M059J (cell line): Measurements from ENCODE around the gene DAPK2. TPM values are rescaled to one million over a fixed set of nuclear protein-coding genes. Genes with fewer than 3 reads are reported as not detected.
"Not testable (repeated sequence)": the region's sequence is repeated elsewhere in the genome, so short reads cannot be mapped to it uniquely, and the experiment has no call there.

Experiments used
- DNase-seq: peaks from one replicate; pipeline ENCODE4 v3.0.0-alpha.2; 2012; ENCODE audit warnings: low read depth
- total RNA-seq: library from RNA; depleted of rRNA; stranded (reverse); fragments of >200 nt; shearing (Covaris generic); gene quantifications from 2 replicates; pipeline ENCODE4 v1.2.3, GENCODE V29; 2014

The DAPK2 gene
- total RNA-seq, 1 experiment from 2014 or later: 7.3 TPM

- peak; percentile 47 for DNase-seq
Measured at GRCh38 chr15:63915873-63916771, 130.2 kb downstream of the DAPK2 start.

- no peak for DNase-seq
Measured at GRCh38 chr15:63915209-63915872, 130.9 kb downstream of the DAPK2 start.

DNA sequence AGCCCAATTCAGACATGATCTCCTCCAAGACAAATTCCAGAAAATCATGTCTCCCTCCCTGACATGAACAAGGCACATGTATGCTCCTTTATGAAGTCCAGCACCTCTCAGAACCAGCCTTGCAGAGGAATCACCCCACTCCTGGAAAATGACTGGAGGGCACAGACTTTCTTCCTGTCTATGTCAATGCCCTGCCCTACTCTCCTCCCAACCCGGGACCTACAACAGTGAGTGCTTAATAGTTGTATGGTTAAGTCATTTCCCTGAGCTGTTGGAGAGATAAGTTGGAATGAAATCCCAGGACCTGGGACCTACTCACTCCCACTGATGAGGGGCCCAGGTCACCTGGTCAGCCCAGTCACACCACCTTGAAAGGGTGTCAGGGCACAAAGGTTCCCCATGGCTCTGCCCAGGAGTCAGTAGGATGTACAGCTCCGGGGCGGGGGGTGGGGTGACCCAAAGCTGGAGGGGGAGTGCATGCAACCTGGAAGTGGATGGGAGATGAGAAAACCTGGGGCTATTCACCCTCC is 132.4 kb downstream of the DAPK2 start:
- DNase-seq: peak; percentile 79

GRCh38 chr15:63913336-63913735 is 132.9 kb downstream of the DAPK2 start:
- DNase-seq: no peak

GRCh38 chr15:63912061-63912615 is 134.1 kb downstream of the DAPK2 start:
- peak; percentile 48 for DNase-seq

GRCh38 chr15:63911160-63911559 is 135.1 kb downstream of the DAPK2 start:
- DNase-seq: no peak

GRCh38 chr15:63909819-63910437 is 136.4 kb downstream of the DAPK2 start:
- peak; percentile 90 for DNase-seq

- DNase-seq: peak; percentile 84
Measured at GRCh38 chr15:63908991-63909390, 137.3 kb downstream of the DAPK2 start.

- DNase-seq: no peak
Measured at GRCh38 chr15:63908281-63908680, 138.0 kb downstream of the DAPK2 start.

DNA sequence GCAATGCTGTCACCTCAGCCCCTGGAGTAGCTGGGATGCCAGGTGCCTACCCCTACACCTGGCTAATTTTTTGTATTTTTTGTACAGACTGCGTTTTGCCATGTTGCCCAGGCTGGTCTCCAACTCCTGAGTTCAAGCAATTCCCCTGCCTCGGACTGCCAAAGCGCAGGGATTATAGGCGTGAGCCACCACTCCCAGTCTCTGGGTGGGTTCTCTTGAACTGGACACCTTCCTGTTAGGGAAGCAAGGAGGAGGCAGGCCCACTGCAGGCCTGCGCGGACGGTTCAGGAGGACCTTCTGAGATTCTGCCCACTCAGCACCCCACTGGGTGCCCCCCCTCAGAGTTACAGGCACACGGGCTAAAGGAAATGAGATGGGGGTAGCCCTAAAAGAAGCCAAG is 138.8 kb downstream of the DAPK2 start:
- no peak for DNase-seq

- no peak for DNase-seq
Measured at GRCh38 chr15:63906266-63906584, 140.1 kb downstream of the DAPK2 start.

- no peak for DNase-seq
Measured at GRCh38 chr15:63905558-63906265, 140.6 kb downstream of the DAPK2 start.

DNA sequence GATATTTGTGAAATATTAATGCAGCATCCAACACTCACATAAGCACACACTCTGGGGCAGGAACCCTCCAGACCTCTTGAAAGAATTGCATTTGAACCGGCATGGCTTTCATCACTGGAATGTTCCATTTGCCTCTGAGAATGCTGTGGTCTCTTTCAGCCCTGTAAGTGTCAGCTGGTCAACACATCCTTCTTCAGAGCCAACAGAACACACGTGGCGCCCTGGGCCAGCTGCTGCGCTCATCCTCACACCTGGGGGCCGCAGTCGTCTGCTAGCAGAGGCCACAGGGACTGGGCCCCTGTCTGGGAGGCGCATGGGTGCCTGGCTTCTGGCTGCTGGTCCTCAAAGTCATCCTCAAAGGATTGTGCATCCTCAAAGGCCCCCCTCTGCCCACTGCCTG is 141.2 kb downstream of the DAPK2 start:
- no peak for DNase-seq

DNA sequence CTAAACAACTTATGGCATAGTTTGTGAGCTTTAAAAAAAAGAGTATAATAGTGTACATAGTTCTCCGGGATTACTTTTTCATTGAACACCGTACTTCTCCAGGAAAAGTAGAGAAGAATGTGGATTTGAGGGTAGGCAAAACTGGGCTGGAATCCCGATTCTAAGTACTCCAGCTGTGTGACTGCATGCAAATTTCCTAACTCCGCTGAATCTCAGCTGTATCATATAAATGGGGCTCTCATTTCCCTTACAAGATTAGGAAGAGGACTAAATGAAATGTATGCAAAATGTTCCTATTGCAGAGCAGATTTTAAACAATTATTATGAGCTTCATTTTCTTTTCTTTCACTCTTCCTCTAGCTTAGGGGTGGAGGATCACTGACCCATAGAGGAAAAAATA is 142.2 kb downstream of the DAPK2 start:
- no peak for DNase-seq

GRCh38 chr15:63902671-63903035 is 143.6 kb downstream of the DAPK2 start:
- DNase-seq: no peak

DNA sequence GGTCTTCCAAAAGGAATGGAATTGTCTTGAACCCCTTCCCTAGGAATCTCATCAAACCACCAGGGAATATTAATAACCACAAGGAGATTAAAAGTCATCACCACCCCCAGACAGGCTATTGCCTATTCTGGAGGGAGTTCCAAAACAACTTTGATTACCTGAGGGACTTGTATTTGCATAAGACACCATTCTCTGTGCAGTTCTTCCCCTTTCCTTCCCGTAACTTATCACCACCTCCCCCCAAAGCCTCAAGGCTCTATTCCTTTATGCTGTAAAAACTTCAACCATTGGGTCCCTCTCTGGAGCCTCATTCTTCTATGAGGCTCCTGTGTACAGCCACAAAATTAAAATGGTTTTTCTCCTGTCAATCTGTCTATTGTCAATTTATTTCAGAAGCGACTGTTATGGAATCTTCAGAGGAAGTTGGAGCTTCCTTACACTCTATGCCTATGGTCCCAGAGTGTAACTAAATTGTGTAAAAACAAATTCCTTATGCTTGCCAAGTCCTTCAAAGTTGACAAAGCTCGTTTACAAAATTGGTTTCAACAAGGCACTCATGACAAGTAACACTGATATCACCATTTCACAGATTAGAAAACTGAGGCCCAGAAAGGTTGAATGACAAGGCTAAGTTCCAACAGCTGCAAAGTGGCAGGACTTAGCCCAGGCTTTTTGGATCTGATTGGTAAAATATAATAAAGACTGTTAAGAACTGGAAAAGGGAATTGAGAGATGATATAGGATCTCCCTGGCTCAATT is 144.2 kb downstream of the DAPK2 start:
- no peak for DNase-seq

DNA sequence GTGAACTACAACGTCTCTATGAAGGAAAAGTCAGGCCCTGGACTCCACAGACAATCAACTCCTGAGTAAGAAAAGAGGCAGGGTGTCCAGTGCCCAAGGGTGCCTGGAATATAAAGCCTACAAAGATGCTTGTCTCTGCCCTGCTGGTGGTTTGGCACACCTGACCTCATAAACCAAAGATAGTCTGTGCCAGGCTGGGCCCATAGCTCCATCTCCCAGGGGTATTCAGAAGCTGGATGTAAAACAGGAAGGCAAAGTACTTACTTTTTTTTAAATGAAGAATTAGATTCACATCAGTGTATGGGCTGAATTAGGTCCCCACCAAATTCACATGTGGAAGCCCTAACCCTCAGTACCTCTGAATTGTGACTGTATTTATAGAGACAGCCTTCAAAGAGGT is 146.0 kb downstream of the DAPK2 start:
- no peak for DNase-seq

GRCh38 chr15:63899606-63900005 is 146.7 kb downstream of the DAPK2 start:
- not testable (repeated sequence) for DNase-seq

- DNase-seq: no peak
Measured at GRCh38 chr15:63899193-63899592, 147.1 kb downstream of the DAPK2 start.

DNA sequence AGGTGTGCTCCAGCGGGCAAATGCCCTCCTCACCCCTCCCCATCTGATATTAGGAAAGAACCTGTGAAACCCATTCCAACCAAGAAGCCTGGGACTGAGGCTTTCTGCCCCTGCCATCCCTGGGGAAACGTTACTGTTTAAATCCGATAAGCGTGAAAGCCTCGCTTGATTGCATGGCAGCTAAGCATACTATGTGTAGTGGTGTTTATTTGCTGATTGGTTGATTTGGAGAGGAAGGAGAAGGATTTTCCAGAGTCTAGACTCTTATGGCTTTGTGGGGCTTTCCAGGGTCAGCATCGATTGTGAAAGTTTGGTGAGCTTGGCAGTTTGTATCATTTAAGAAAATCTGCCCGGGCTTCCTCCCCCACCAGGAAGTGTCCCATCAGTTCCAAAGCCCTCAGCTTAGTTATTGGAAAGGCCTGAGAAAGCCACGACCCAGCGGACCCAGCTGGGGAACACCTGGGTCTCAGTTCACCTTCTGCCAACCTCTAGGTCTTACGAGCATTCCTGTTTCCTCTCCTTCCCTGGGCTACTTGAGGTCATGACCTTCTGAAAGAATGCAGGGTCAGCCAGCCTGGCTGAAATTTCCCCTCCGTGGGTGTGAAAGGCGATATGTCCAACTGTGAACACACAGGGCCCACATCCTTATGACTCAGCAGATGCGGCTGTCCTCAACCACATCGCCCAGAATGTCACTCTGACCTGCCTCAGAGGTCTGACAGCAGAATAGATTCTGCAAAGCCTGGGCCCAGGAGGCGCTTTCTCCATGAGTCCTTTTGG is 149.8 kb downstream of the DAPK2 start:
- DNase-seq: peak; percentile 92
